GM19099 (cell line): ENCODE data around the gene SPCS1.

Source experiments
- POLR2A ChIP-seq: IDR thresholded peaks from 3 replicates; pipeline ENCODE4 v1.6.1; 2011; ENCODE audit warnings: low read depth; ENCODE audit not compliant: insufficient read length; ENCODE audit errors: extremely low read depth

The SPCS1 gene

DNA sequence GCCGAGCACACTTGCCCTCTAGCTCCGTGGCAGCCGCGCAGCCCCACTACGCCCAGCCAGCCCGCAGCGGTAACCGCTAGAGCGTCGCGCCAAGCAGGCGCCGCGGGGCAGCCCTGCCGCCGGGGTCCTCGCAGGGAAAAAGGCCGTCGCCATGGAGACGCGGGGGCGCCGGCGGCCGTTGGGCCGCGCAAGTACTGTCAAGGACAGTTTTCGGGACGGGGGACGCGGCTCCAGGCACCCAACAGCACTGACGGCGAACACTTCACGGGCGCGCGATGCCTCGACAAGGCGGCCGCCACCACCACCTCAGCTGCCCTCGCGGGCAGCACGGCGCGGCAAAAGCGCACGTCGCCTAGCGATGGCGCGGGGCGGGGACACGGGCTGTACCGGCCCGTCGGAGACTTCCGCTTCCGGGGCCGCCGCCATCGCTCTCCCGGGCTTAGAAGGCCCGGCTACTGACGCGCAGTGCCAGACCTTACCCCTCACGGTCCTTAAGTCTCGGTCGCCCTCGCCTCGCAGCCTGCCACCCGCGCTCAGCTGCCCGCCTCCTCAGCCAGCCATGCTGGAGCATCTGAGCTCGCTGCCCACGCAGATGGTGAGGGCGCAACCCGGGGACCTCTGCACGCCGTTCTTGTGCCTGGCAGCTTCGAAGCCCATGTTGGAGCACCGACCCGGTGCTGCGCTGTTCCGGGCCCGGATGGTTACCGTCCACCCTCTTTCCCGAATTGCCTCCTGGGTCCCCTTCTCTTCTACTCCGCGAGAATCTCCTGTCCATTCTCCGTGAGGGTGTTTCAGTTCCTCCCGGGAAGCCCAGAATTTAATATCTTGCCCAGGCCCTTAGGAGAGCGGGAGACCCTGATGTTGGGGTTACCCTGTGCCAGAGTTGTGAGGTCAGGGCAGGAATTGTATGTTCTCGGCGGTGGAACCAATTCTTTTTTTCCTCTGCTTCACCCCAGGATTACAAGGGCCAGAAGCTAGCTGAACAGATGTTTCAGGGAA lies at the start of gene SPCS1, which contains the start of gene GLT8D1:
Gene SPCS1 (plus strand): TSS at position 419 of the 999 bp plus-strand sequence. CDS start 141 bp downstream, at position 560.
Gene GLT8D1 (minus strand): TSS at position 104 of the 999 bp plus-strand sequence. CDS start 5,331 bp downstream, outside the sequence.
- TF ChIP-seq POLR2A: peak; percentile 79

DNA sequence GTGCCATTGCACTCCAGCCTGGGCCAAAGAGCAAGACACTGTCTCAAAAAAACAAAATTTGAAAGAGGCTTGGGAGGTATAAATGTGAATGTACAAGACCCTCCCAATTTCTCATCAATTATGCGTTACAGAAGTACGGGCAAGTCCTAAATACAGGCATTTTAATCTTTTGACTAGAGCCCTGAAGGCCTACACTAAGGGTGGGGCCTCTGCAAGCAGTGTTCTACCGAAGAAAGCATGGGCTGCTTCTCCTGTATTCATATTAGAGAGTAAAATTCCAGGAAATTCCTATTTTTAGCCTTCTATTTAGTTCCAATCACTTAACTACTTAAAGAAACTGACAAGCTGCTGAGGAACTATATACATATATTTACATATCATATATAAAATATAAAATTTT lies 45.9 kb upstream of the SPCS1 start:
- TF ChIP-seq POLR2A: no peak

DNA sequence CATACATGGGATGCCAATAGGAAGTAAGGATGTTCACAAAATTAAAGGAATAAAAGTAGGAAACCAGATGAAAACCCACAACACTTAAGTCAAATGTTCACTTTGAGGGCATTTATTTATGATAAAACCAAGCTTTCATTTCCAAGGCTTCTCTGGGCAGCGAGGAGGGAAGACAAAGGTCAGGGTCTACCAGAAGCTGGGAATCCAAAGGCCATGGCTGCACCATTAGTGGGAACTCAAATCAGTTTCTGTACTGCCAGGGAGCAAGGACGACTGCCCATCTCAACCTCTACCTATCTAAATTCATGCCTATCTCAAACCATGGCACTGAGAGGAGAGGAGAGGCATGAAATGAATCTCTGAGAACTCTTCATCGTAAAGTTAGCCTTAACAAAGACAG lies 42.8 kb upstream of the SPCS1 start:
- TF ChIP-seq POLR2A: no peak

DNA sequence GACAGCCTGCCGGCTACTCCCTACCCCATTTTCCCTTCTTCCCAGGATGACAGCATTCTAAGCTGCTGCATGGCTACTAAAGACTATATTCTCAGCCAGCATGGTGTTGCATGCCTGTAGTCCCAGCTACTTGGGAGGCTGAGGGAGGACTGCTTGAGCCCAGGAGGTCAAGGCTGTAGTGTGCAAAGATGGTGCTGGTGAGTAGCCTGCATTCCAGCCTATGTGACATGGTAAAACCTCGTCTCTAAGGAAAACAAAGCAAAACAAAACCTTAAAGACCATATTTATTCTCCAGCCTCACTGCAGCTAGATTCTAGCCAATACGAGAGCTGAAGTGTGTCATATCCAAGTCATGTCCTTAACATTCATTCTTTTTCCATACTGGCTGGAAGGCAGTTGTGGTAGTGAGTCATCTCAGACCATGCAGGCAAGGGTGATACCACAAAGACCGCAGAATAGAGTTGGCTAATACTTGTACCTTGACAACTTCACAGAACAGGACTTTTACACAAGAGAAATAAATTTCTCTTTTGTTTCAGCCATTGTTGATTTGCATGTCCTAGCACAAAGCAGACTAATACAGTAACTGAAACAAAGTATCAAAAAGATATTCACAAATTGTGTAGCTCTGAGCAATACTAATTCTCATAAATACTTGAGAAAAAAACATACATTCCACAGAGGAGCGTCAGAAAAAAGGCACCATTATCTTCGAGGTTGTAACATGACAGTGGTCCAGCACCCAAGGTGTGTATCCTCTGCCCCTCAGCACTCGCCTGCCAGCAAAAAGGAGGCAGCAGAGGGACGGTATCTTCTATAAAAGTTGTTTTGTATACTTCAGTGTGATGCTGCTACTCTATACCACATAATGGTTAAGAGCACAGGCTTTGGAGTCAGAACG lies 35.0 kb upstream of the SPCS1 start:
- TF ChIP-seq POLR2A: no peak

DNA sequence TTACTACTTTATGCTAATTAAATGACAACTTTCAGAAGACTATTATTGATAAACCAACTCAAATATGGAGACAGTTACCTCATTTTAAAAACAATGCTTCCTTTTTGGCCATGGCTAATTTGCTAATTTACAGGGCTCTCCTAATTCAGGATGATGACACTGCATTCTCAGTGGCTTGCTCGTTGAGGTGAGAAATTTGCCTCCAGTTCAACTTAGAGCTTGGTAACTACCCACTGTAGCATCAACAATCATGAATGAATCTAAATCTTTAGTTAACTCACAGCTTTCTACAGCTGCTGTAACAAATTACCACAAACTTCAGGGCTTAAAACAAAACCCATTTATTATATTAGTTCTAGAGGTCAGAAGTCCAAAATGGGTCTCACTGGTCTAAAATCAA lies 34.2 kb upstream of the SPCS1 start:
- no peak for TF ChIP-seq POLR2A

- no peak for TF ChIP-seq POLR2A
Measured at GRCh38 chr3:52678265-52679198, 27.4 kb upstream of the SPCS1 start.

- TF ChIP-seq POLR2A: no peak
Measured at GRCh38 chr3:52679199-52679538, 26.7 kb upstream of the SPCS1 start.

GRCh38 chr3:52679811-52680210 lies 26.1 kb upstream of the SPCS1 start:
- TF ChIP-seq POLR2A: no peak

- TF ChIP-seq POLR2A: no peak
Measured at GRCh38 chr3:52681596-52681995, 24.3 kb upstream of the SPCS1 start.

GRCh38 chr3:52682016-52682415 lies 23.9 kb upstream of the SPCS1 start:
- TF ChIP-seq POLR2A: no peak

DNA sequence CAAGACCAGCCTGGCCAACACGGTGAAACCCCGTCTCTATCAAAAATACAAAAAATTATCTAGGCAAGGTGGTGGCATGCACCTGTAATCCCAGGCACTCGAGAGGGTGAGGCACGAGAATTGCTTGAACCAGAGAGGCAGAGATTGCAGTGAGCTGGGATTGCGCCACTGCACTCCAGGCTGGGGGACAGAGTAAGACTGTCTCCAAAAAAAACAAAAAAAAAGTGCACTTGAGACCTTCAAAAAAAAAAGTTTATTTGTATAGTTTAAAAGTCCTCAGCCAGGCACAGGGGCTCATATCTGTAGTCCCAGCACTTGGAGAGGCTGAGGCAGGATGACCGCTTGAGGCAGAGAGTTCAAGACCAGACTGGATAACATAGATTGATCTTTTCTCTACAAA lies 22.3 kb upstream of the SPCS1 start:
- TF ChIP-seq POLR2A: no peak

DNA sequence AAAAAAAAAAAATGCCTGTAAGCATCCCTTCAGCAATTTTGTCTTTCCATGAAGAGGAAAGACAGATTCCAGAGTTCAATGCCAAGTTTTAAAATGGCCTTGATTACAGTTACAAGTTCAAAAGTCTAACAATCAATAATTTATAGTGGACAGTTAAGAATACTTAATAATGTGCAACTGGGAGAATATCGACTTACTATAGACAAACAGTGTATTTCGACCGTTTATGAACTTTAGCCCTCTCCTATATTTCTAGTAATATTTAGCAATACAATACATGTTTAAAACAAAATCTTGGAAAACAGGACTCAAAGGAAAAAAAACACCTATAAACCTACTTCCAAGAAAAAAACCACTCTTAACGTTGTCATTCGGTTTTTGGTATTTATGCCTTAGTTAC lies 21.7 kb upstream of the SPCS1 start:
- TF ChIP-seq POLR2A: no peak

DNA sequence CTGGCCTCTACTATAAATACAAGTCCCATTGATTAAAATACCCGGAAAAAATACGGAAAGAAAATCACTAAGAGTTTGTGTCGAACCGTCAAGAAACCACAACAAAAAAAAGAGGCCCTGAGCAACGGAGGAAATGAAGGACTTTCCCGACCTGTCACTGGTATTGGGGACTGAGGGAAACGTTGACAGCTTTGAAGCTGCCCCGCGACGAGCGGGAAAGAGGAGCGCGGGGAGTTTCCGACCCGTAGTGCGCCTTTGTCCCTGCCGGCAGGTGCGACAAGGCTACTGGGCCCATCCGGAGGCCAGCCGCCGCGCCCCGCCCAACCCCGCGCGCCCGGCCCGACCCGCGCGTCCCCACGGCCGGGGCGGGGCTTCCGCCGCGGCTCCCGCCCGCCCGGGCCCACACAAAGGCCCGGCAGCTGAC lies 20.6 kb upstream of the SPCS1 start:
- TF ChIP-seq POLR2A: no peak
